Psoas muscle (tissue), 8 donors: Measurements from ENCODE around the gene POLD3. TPM values are rescaled to one million over a fixed set of nuclear protein-coding genes. Genes with fewer than 3 reads are reported as not detected.

Experiments used
- ATAC-seq, 4 donors: fragments of 200-7000 bp; cut with Tn5 transposase; one replicate each; pipeline ENCODE4 v1.9.1; 2020; ENCODE audit warnings: moderate library complexity in 3 of 4, mild to moderate bottlenecking in 2 of 4
- DNase-seq, 2 donors: peaks; one replicate each; pipeline ENCODE4 v3.0.0-alpha.2; 2020
- H3K27ac ChIP-seq: fragments of 200-600 bp; one replicate; pipeline ENCODE4 v1.8.0; 2022
- H3K27me3 ChIP-seq, 3 donors: fragments of 200-600 bp in 1 of 3; one replicate each; pipeline versions ENCODE4 v1.6.1 to v1.8.0; 2013 to 2022; ENCODE audit warnings: low read length in 2 of 3, mild to moderate bottlenecking in 2 of 3, moderate library complexity in 1 of 3; ENCODE audit not compliant: insufficient read depth in 3 of 3
- H3K36me3 ChIP-seq, 2 donors: fragments of 200-600 bp in 1 of 2; one replicate each; pipeline versions ENCODE4 v1.6.1 to v1.8.0; 2013 to 2022; ENCODE audit warnings: low read depth in 1 of 2, mild to moderate bottlenecking in 1 of 2, moderate library complexity in 1 of 2; ENCODE audit not compliant: insufficient read depth in 1 of 2
- H3K4me1 ChIP-seq: fragments of 200-600 bp; one replicate; pipeline ENCODE4 v1.8.0; 2022
- H3K4me3 ChIP-seq: fragments of 200-600 bp; one replicate; pipeline ENCODE4 v1.8.0; 2022; ENCODE audit warnings: mild to moderate bottlenecking
- H3K9me3 ChIP-seq: fragments of 200-600 bp; one replicate; pipeline ENCODE4 v1.8.0; 2022
- WGBS, 3 donors: extraction: QIAGEN DNeasy Blood & Tissue Kit; methylation state at CpG; one replicate each; pipeline versions ENCODE4 v1.1.6 to v1.1.7; 2013; 5-methylcytosine and 5-hydroxymethylcytosine counted together
- intact Hi-C, 2 donors: fragments of 100-400 bp; cut with DNase I; formaldehyde crosslinking; loops; one replicate each; pipeline versions ENCODE4 v1.11.0 to v1.14.2; 2022
- polyA plus RNA-seq, 3 donors: library from polyadenylated mRNA; stranded (reverse); fragments of 200-250 nt; gene quantifications; one replicate each; pipeline ENCODE4 v1.2.3, GENCODE V29; 2013
- total RNA-seq, 4 donors: library from RNA; stranded (reverse); fragmentation: NEBNext Ultra II Directional in 2 of 4; extraction: Animal tissue kit (Norgen Biotek cat#: 25700) in 2 of 4; gene quantifications; one replicate each; pipeline versions ENCODE4 v1.2.1 to v1.2.4, GENCODE V29; 2021 to 2023
- TF ChIP-seq, protein P1 (sequence below): fragments of 200-600 bp; IDR thresholded peaks from one replicate; pipeline ENCODE4 v1.8.0; 2022; ENCODE audit warnings: antibody characterized with exemption
- donor health status: healthy with polysubstance abuse.
- donor health status: DM: no; HTN: no; CAD: no; lungs with moderate emphysema.
- donor health status: Bipolar disorder and iron deficiency.
- donor health status: healthy.
- donor health status: DM: yes; HTN: yes; CAD: no.
- donor health status: DM: no; HTN: no; CAD: no.
- donor health status: DM: no; HTN: no; CAD: no.
- donor health status: DM: yes; HTN: yes; CAD: no.

The POLD3 gene
- total and polyA plus RNA-seq, 7 donors = 7.0 to 10.2 (median 7.8) TPM

DNA sequence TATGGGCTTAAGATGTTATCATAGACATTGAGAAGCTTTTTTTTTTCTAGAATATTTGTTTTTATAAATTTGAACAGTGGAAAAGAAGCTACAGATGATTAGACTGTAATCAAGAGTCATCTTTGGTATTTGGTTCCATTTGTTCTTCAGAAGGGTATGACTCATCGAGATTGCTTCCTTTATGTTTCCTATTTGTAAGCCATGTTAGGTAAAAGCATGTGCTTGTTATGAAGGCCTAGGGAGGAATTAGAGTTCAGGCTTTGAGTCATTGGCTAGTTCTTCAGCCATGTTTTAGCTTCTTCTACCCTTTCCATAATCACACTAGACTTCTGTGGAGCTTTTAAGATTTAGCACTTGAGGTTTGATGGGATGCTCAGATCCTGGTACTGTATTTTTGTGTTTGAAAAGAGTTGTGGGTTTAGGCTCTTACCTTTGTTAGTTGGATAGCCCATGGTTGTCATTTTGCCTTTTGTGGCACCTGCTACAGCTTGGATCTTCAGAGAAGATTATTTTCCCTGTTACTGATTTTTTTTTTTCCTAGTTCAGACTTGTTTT lies 44.3 kb downstream of the POLD3 start:
- no peak overlapping the region for H3K4me3 ChIP-seq
- intact Hi-C loops = loop anchor here in 1 of 2 donors (5.0 kb wide), 1 partner anchor 36 kb away; no protein-coding TSS in a partner anchor
- WGBS, 3 donors = 63 to 85% (median 76%) methylated on average over 1 of the region's 1 CpG
- ATAC-seq = peak in 2 of 4 donors; percentile 54 to 57
- peaks cover 3 to 28% of the 10 kb centered on the region in 2 donors for H3K36me3 ChIP-seq
- no peak for DNase-seq
- H3K9me3 ChIP-seq = no peaks in the 10 kb centered on the region
- H3K27me3 ChIP-seq = no peaks in the 10 kb centered on the region
- TF ChIP-seq, protein P1, sequence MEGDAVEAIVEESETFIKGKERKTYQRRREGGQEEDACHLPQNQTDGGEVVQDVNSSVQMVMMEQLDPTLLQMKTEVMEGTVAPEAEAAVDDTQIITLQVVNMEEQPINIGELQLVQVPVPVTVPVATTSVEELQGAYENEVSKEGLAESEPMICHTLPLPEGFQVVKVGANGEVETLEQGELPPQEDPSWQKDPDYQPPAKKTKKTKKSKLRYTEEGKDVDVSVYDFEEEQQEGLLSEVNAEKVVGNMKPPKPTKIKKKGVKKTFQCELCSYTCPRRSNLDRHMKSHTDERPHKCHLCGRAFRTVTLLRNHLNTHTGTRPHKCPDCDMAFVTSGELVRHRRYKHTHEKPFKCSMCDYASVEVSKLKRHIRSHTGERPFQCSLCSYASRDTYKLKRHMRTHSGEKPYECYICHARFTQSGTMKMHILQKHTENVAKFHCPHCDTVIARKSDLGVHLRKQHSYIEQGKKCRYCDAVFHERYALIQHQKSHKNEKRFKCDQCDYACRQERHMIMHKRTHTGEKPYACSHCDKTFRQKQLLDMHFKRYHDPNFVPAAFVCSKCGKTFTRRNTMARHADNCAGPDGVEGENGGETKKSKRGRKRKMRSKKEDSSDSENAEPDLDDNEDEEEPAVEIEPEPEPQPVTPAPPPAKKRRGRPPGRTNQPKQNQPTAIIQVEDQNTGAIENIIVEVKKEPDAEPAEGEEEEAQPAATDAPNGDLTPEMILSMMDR = no peak
- H3K27ac ChIP-seq = no peak overlapping the region
- peaks cover 4% of the 10 kb centered on the region for H3K4me1 ChIP-seq

DNA sequence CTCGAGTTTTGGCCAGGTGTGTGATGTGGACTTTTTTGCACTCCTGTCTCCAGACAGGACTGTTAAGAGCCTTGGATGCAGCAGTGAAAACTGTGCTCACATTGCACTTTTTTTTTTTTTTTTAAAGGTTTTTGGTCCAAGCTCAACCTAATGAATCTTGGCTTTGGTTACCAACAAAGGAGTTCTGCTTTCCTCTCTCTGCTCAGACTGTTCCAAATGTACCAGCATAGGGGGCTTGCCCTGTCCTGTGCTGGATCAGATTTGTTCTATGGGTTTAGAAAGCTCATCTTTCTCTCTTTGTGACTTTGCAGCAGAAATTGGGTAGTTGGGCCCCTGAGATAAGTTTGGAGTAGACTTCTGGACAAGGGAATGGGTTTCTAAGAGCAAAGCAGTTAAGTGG lies 45.3 kb downstream of the POLD3 start:
- H3K27ac ChIP-seq = no peak overlapping the region
- H3K36me3 ChIP-seq = peaks cover 3 to 35% of the 10 kb centered on the region in 2 donors

DNA sequence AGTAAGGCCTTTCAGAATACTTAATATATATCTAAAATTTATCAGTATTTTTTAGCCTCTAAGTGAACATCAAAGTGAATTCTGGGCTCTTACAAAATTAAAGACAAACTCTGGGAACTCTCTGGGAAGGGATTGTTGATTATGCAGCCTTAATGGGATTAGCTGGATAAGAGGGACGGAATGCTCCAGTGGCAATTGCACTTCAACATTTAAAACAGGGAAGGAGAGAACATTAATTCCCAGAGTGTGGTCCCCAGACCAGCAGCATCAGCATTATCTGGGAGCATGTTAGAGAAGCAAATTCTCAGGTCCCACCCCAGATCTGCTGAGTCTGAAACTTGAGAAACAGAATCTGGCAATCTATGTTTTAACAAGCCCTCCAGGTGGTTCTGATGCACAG lies 46.5 kb downstream of the POLD3 start:
- H3K9me3 ChIP-seq = no peaks in the 10 kb centered on the region
- peaks cover 3 to 35% of the 10 kb centered on the region in 2 donors for H3K36me3 ChIP-seq
- ATAC-seq (no peak), DNase-seq (no peak)
- TF ChIP-seq, protein P1 = no peak
- intact Hi-C loops = loop anchor here in 1 of 2 donors (5.0 kb wide), 1 partner anchor 33 kb away; no protein-coding TSS in a partner anchor
- WGBS, 3 donors = 75 to 88% (median 83%) methylated on average over 1 of the region's 1 CpG
- no peak overlapping the region for H3K27ac ChIP-seq
- H3K4me1 ChIP-seq = peaks cover 4% of the 10 kb centered on the region
- no peak overlapping the region for H3K4me3 ChIP-seq
- no peaks in the 10 kb centered on the region for H3K27me3 ChIP-seq

More for the DNA sequence above, 45.3 kb downstream of the POLD3 start:
- no peak for ATAC-seq
- no peak for DNase-seq
- WGBS, 3 donors = 70 to 80% (median 79%) methylated on average over 1 of the region's 1 CpG
- H3K4me3 ChIP-seq = no peak overlapping the region
- no peaks in the 10 kb centered on the region for H3K9me3 ChIP-seq
- intact Hi-C loops = loop anchor here in 1 of 2 donors (5.0 kb wide), 1 partner anchor 35 kb away; no protein-coding TSS in a partner anchor
- peaks cover 4% of the 10 kb centered on the region for H3K4me1 ChIP-seq
- H3K27me3 ChIP-seq = no peaks in the 10 kb centered on the region
- TF ChIP-seq, protein P1 = no peak

DNA sequence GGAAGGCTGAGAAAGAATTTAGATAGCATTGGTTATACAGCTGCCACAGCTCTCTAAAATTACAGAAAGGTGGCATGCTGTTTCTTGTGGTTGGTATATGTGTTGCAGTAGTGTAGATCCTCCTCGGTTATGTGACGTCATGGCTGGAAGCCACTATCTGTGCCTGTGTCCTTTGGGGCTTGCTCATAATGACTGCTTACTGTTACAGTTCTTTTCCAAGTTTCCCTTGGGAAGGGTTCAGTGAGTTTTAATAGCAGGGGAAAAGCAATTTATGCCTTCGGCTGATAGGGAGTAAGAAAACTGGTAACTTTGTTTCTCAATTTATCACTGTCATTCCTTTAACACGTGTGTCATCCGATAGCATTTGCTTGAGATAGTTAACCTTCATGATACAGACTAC lies 47.2 kb downstream of the POLD3 start:
- intact Hi-C loops = loop anchor here in 1 of 2 donors (5.0 kb wide), 1 partner anchor 33 kb away; no protein-coding TSS in a partner anchor
- Histone ChIP-seq H3K4me3 (no peak overlapping the region), H3K9me3 (no peaks in the 10 kb centered on the region), H3K27ac (no peak overlapping the region), H3K27me3 (no peaks in the 10 kb centered on the region), H3K4me1 (no peaks in the 10 kb centered on the region), H3K36me3 (peaks cover 3 to 35% of the 10 kb centered on the region in 2 donors)
- 50 to 74% (median 60%) methylated on average over 5 of the region's 5 CpGs for WGBS, 3 donors
- TF ChIP-seq, protein P1 = no peak
- DNase-seq (no peak), ATAC-seq (no peak)

DNA sequence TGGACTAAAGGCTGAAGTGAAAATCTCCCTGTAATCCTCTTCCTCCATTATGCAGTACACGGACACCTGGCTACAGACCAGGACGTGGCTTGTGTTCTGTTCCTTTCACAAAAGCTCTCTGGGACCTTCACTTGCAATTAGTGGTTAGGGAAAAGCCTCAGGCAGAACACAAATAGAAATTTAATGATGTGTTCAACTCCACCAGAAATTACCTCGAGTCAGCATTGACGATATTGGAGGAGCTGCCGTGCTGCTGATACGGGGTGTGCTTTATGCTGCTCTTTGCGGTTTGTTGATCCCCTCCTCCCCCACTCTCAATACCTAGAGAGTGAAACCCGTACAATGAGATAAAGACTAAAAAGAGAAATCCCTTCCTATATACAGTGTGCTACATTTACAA lies 48.9 kb downstream of the POLD3 start:
- no peak for DNase-seq
- intact Hi-C loops = no loop called here
- H3K4me3 ChIP-seq = no peak overlapping the region
- no peak overlapping the region for H3K27ac ChIP-seq
- no peak for ATAC-seq
- WGBS, 3 donors = 81 to 87% (median 84%) methylated on average over 8 of the region's 8 CpGs
- H3K9me3 ChIP-seq = no peaks in the 10 kb centered on the region
- H3K36me3 ChIP-seq = peaks cover 0 to 27% of the 10 kb centered on the region in 2 donors
- TF ChIP-seq, protein P1 = no peak
- H3K4me1 ChIP-seq = no peaks in the 10 kb centered on the region
- H3K27me3 ChIP-seq = no peaks in the 10 kb centered on the region
